Limb (tissue), 2 donors: ENCODE results near the gene SFI1.
"Not testable (repeated sequence)": the region's sequence is repeated elsewhere in the genome, so short reads cannot be mapped to it uniquely, and the experiment has no call there.

Experiments used
- DNase-seq, 2 donors: peaks; one replicate each; pipeline ENCODE4 v3.0.0-alpha.2; 2016; ENCODE audit errors: extremely low spot score in 2 of 2

Gene SFI1

DNA sequence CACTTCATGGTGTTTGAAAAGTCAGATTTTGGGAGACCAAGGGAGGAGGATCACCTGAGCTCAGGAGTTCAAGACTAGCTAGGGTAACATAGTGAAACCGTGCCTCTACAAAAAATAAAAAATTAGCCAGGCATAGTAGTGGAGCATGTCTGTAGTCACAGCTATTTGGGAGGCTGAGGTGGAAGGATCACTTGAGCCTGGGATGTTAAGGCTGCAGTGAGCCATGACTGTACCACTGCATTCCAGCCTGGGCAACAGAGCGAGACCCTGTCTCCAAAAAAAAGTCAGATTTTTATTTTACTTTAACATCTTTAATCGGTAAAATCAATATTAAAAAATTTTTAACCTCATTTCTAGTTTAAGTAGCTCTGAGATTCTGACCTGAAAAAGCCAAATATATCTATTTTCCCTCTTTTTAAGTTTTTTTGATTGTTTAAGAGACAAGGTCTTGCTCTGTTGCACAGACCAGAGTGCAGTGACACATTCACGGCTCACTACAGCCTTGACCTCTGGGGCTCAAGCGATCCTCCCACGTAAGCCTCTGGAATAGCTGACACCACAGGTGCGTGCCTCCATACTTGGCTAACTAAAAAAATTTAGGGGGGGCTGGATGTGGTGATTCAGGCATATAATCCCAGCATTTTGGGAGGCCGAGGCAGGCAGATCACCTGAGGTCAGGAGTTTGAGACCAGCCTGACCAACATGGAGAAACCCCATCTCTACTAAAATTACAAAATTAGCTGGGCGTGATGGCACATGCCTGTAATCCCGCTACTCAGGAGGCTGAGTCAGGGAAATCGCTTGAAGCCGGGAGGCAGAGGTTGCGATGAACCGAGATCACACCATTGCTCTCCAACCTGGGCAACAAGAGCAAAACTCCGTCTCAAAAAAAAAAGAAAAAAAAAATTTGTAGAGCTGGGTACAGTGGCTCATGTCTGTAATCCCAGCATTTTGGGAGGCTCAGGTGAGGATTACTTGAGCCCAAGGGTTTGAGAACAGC, 48.4 kb downstream of the SFI1 start:
- no peak for DNase-seq

DNA sequence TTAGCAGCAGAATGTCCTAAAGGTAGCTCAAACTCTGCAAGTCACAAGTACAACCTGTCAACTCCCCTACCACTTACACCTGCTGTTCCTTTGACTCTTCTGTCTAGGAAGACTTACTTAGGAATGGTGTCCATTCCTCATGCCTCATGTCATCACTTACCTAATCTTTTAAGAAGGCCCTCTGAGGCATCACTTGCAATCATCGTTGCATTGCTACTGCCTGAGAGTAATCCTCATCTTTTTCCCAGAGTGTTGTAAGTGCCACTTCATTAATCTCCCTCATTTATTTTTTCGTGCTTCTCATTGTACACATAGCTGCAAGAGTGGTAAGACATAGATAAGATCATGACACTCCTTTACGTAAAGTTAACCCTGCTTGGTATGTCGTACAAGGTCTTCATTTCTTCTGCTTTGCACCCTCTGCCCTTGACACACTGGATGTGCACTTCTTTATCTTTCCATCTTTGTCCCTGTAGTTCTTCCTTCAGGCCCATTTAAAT, 54.6 kb downstream of the SFI1 start:
- DNase-seq: no peak

DNA sequence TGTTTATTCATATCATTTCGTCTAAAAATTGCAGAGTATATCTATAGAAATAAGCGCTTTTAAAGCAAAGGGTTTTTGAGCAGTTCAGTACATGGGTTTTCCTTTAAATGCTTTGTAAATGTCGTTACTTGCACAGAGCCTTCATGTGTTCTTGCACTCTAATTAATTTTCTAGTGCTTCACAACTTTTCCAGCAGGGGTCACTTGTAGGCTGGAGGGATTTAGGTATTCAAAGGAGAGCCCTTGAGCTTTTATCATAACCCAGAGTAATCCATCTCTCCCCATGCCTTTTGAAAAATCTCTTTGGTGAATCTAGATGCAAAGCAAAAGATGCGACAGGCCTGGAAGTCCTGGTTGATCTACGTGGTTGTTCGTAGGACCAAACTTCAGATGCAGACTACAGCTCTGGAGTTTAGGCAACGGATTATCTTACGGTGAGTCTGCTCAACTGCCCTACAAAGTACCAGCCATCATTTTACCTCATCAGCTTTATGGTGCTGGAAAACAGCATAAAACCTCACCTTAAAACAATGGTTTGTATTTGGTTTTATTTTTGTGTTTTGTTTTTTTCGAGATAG, 60.4 kb downstream of the SFI1 start:
- DNase-seq: no peak

DNA sequence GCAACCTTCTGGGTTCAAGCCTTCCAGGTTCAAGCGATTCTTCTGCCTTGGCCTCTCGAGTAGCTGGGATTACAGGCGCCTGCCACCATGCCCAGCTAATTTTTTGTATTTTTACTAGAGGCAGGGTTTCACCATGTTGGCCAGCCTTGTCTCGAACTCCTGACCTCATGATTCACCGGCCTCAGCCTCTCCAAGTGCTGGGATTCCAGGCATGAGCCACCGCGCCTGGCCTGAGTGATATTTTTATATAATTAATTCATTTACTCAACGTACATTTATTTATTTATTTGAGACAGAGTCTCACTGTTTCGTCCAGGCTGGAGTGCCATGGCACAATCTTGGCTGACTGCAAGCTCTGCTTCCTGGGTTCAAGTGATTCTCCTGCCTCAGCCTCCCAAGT, 62.2 kb downstream of the SFI1 start:
- not testable (repeated sequence) for DNase-seq

DNA sequence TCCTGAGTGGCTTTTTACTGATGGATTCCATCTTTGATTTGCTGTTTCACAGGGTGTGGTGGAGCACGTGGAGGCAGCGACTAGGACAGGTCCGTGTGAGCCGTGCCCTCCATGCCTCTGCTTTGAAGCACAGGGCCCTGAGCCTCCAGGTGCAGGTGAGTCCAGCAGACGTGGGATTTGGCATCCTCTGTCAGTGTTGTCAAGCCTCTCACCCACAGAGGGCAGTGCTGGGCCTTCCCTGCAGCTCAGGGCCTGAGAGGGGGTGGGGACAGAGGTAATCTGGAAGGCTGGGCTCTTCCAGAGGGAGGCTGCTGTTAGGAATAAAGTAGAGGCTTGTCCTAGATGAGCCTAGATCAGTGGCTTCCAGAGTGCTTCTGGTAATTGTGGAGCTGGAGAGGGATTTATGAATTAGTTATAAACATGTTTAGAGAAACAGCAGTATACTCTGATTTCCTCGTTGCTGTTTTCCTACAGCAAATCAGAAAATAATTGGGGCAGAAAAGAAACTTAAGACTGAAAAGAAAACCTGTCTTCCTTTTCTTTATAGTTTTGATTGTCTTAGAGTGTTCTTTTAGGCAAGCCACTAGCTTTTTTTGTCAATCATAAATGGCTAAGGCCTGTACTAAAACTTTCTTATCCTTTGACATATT, 65.0 kb downstream of the SFI1 start:
- DNase-seq: peak; percentile 51 to 78

DNA sequence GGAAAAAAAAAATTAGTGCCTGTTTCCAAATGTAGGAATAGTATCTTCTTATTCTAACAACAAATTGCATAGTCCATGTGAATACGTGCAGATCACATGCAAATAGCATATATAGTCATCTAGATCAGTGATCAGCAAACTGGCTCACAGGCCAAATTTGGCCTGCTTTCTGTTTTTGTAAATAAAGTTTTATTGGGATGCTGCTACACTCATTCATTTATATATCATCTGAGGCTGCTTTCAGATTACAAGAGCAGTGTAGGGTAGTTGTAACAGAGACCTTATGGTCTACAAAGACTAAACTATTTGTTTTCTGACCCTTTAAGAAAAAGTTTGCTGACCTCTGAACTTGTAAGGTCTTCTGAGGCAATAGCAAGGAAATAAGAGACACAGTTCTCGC, 65.6 kb downstream of the SFI1 start:
- DNase-seq: no peak

DNA sequence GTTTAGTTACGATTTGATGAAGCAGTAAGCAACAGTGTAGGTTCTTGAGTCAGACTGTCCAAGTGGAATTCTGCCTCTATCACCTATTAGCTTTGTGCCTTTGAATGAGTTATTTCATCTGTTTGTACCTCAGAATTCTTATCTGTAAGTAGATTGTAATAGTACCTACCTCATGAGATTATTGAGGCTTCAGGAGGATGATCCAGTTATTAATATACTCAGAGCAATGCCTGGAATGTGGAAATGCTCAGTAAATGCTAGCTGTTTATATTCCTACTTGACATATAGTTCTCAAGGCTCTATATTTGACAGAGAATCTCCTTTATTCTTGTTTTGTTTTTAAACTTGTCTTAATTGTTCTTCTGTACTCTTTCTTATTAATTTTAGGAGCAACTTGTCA, 70.1 kb downstream of the SFI1 start:
- DNase-seq: no peak

DNA sequence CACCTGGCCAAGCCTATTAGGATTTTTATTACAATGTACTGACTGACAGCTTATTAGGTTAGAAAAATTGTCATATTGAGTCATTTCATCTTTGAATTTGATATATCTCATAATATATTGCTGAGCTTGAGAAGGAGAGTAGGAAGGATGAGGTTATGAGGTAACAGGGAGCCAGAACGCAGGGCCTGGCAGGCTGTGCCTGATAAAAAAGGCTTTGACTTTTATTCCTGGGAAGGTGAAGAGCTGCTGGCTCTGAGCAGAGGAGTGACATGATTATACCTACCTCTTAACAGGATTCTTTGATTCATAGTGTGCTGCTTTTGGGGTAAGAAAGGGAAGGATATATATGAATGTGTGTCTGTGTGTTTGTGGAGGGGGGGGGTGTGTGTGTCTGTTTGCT, 70.9 kb downstream of the SFI1 start:
- no peak for DNase-seq

DNA sequence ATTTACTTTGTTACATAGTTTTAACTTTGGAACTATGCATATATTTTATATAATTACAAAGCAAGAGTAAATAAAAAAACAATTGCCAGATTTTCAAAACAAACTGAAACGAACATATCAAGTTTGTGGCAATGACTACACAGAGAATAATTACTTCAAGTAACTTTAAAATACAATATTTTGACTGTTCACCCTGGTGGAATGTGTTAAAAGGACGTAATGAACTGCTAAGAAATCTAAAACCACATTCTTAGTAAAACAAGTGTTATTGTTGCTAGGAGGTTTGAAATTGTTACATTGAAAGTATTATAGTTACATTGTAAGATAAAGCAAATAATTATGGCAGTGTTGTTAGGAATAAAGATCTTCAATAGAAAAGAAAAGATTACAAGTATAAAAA, 71.4 kb downstream of the SFI1 start:
- no peak for DNase-seq

DNA sequence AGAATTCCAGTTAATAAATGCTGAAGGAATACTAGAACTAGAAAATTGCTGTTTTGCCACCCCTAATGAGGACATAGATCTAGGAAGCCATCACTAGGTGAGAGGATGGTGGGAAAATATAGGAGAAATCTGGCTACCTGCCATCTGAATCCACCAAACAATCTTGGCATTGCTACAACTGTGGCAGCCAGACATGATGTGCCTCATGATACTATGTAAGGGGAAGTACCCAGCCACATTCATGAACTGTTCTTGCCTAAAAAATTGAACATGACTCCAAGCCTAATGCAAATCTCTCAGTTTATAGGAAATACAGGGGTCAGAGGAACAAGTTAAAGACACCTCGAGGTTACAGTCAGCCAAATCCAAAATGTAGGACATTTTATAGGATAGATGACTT, 72.8 kb downstream of the SFI1 start:
- no peak for DNase-seq

DNA sequence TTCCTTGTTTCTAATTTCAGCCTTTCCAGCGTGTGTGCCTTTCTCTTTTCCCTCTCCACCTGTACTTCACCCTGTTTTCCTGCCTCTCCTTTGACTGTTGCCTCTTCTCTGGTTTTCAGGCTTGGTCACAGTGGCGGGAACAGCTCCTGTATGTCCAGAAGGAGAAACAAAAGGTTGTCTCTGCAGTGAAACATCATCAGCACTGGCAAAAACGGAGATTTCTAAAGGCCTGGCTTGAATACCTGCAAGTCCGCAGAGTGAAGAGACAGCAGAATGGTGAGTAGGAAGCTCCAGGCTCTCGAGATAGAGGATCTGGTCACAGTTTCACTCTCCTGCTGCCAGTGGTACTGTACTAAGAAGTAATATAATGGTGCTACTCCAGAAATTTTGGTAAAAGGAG, 76.6 kb downstream of the SFI1 start:
- no peak for DNase-seq

DNA sequence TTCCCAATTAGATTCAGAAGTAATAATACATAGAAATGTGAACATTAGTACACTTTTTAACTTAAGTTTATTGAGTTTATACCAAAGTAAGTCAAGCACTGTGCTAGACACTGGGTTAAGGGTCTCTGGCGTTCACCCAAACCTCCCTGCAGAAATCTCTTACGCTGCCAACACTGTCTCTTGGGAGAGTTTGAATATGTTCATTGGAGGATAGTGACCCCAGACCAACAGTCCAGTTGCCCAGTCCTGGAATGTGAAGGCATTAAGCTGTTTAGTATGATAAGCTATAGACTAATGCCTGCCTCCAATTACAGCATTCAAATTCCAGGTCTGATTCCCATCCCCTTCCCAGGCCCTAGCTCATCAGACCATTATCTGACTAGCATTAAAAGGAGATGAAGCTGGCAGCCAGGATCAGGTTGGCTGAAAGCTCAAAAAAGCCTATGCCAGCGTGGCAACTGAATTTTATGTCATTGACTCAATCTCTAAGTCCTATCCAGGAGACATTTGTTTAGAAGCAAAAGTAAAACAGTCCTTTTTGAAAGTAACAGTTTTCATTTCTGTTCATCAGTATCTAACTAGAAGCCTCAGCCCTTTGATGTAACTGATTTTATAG, 77.8 kb downstream of the SFI1 start:
- no peak for DNase-seq

DNA sequence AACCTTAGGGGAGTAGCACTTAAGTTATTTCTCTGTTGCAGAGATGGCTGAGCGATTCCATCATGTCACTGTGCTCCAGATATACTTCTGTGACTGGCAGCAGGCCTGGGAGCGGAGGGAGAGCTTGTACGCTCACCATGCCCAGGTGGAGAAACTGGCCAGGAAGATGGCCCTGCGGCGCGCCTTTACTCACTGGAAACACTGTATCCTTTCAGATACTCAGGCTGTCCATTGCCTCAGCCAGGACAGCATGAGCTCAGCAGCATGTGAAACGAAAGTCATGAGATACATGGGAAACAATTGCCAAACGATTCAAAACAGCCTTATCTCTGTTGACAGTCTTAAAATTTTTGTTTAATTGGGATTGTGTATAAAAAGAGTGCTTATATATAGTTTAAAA, 78.9 kb downstream of the SFI1 start:
- no peak for DNase-seq

DNA sequence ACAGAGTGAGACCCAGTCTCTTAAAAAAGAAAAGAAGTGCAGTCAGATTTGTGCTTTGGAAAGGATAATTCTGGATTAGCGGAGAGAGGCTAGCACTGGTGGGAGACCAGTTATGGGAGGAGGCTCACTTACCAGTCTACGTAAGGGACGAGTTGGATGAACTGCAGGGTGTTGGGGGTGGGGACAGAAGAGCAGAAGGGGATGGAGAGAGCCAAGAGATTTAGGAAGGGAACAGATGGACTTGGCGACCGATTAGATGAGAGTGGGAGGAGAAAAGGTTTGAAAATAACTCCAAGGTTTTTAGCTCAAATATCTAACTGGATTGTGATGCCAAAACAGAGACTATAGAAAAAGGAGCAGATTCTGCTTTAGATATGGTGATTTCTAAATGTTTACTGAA, 81.4 kb downstream of the SFI1 start:
- DNase-seq: no peak

DNA sequence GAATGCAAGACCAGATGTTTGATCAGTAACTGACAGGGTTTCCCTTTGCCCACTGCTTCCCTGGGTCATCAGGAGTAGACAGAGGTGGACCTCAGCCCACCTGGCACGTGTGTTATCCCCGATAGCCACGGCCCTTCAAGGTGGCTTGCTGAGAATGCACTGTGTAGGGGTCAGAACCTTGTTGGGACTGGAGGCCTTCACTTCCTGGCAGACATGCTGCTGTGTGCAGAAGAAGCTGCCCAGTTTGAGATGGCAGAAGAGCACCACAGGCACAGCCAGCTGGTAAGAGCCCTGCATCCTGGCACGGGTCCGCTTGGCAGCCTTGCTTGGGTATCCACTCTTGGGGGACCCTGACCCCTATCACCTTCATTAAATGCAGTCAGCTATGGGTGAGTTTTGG, 81.8 kb downstream of the SFI1 start:
- no peak for DNase-seq

DNA sequence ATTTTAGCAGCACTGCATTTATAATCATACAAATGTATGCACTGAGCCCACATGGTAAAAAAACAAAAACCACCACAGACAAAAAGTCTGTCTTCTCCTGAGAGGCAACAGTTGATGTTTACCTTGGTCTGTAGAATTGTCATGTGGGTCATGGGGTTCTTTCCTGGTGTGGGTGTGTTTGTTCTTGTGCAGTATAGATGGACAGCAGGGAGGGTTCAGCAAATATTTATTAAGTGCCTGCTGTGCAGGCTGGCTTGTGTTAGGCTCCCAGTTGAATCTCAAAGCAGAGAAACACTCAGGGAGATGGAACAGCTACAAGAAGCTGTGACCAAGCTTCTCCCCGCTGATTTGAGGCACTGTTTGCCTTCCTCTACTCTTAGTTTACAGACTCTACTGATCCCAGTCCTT, 83.5 kb downstream of the SFI1 start:
- DNase-seq: no peak

DNA sequence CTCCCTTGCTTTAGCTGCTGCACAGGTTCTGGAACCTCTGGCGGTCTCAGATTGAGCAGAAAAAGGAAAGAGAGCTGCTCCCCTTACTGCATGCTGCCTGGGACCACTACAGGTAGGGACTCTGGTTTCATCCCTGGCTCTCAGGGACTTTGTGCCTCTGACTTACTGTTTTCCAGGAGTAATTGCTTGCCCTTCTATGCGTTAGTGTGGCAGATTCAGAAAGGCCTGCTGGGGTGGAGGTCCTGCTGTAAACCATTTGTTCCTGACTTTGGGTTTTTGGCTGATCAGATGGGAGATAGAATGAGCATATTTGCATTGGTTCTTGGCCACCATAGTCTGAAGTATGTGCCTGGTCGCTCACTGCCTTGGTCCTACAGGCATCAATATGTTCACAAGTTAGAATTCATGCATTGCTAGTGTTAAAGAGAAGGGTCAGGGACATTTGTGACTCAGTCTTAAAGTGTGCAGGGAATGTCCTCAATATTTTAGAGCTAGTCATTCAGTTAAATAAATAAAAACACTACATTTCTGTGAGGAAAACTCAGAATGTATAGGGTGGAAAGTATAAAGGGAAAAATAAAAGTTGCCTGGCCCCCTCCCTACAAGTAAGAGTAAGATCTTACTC, 87.6 kb downstream of the SFI1 start:
- no peak for DNase-seq

DNA sequence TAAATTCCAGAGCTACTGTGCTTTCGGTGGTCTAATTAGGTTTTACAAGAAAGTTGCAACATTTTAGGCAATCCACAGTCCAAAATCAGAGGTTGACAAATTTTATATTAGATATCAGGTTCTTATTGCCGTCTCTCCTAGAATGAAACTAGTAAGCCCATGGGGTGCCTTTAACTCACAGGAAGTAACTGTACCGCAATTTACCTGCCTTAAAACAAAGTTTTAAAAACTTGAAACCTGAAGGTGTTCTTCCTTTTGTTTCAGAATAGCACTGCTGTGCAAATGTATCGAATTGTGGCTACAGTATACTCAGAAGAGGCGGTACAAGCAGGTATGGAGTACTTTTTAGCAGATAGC, 88.4 kb downstream of the SFI1 start:
- no peak for DNase-seq

DNA sequence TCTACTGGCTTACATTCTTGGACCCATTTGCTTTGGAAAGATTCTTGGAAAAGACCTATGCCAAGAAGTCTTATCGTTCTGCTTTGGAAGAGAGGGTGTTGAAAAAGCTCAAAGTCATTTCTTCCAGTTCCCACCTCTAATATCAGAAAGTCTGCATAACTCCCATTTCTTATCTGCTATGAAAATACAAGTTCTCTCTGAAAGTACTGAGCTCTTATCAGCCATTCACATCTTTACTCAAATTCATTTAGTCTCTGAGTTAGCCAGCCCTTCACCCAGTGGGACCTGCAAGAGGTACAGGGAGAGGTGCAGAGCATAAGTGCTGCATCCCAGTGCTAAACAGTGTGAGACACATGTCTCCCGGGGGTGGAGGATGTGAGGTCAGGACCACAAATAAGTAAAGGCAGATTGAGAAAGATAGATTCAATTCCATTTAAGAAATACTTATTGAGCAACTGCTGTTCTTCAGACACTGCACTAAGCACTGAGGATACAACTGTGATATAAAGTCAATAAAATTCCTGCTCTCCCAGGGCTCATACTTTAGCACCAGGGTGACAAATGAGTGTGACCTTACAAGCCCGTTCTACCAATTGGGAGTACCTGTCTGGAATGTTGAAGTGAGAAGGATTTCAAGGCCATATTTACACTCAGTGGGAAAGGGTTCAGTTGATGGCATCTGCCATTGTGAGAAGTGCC, 89.0 kb downstream of the SFI1 start:
- DNase-seq: no peak

DNA sequence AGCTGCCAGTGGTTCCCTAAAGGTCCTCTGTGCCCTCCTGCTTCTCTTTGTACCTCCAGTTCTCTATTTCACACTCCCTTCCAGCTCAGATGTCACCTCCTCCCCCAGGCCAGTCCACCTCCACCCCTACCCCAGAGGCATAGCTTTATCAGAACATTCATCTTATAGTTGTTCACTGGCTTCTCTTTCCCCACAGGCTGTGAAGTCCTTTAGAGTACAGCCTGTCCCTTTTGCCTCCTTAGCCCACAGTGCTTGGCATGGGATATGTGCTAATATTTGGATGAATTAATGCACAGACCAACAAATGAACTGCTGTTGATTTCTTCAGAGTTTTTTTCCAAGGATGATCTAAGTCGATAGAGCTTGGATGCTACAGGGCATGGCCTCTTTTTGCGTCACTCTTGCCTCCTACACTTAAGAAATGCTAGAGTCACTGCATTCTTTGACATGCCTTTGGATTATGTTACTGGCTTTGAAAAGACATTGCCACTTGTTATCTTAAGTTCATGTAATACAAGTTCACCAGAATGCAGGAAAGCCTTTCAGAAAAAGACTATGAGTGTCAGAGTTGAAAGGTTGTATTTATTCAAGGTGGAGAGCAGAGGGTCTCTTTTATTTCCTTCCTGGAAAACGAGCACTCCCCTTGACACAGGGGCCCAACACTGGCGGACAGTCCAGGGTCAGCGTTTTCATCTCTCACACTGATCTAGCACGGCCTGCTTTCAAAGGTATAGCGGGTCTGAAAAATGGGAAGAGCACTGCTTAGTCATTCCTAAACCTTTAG, 90.0 kb downstream of the SFI1 start:
- no peak for DNase-seq
